HepG2 (cell line): Measurements from ENCODE around the gene UTRN. TPM values are rescaled to one million over a fixed set of nuclear protein-coding genes. Genes with fewer than 3 reads are reported as not detected.

Experiments used
- ELF3 ChIP-seq: IDR thresholded peaks from 2 replicates; pipeline ENCODE4 v1.6.1; 2016; ENCODE audit warnings: missing genetic modification reagents, missing compliant biosample characterization
- FOXA3 ChIP-seq: IDR thresholded peaks from 2 replicates; pipeline ENCODE4 v1.6.1; 2016; ENCODE audit warnings: missing genetic modification reagents, missing compliant biosample characterization
- FOXK1 ChIP-seq: sonication (generic); formaldehyde crosslinking; IDR thresholded peaks from 2 replicates; pipeline ENCODE4 v1.4.0; 2020; ENCODE audit warnings: low read depth, missing genetic modification reagents, borderline replicate concordance
- GABPB1 ChIP-seq: IDR thresholded peaks from 2 replicates; pipeline ENCODE4 v1.6.1; 2016; ENCODE audit warnings: mild to moderate bottlenecking, missing genetic modification reagents, moderate library complexity, missing compliant biosample characterization
- HMG20B ChIP-seq: conservative IDR thresholded peaks from 2 replicates; pipeline ENCODE4 v1.6.1; 2016; ENCODE audit warnings: missing genetic modification reagents, missing compliant biosample characterization
- HOXD1 ChIP-seq: sonication (generic); formaldehyde crosslinking; IDR thresholded peaks from 2 replicates; pipeline ENCODE4 v1.5.0; 2020; ENCODE audit warnings: missing genetic modification reagents
- MEIS2 ChIP-seq: sonication (generic); formaldehyde crosslinking; IDR thresholded peaks from 2 replicates; pipeline ENCODE4 v1.9.0; 2021; ENCODE audit warnings: mild to moderate bottlenecking, missing genetic modification reagents
- PRMT3 ChIP-seq: sonication (generic); formaldehyde crosslinking; IDR thresholded peaks from 2 replicates; pipeline ENCODE4 v1.8.1; 2022; ENCODE audit warnings: low read depth, mild to moderate bottlenecking, moderate library complexity, missing genetic modification reagents, borderline replicate concordance
- RBAK ChIP-seq: sonication (generic); formaldehyde crosslinking; IDR thresholded peaks from 2 replicates; pipeline ENCODE4 v1.5.1; 2020; ENCODE audit warnings: mild to moderate bottlenecking, missing genetic modification reagents
- SMAD9 ChIP-seq: sonication (generic); formaldehyde crosslinking; IDR thresholded peaks from 2 replicates; pipeline ENCODE4 v1.5.1; 2020; ENCODE audit warnings: mild to moderate bottlenecking, missing genetic modification reagents
- SP1 ChIP-seq, 2 experiments: fragments of 450-650 bp in 1 of 2; sonication (generic) in 1 of 2; formaldehyde crosslinking in 1 of 2; IDR thresholded peaks; 2 replicates each; pipeline versions ENCODE4 v1.4.0 to v1.6.1; 2016 to 2020; ENCODE audit warnings: missing genetic modification reagents in 1 of 2
- SP5 ChIP-seq: IDR thresholded peaks from 2 replicates; pipeline ENCODE4 v1.6.1; 2016; ENCODE audit warnings: low read depth, borderline replicate concordance
- SPEN ChIP-seq: sonication (generic); formaldehyde crosslinking; IDR thresholded peaks from 2 replicates; pipeline ENCODE4 v1.5.1; 2020; ENCODE audit warnings: low read depth, mild to moderate bottlenecking, missing genetic modification reagents
- SRSF4 ChIP-seq: fragments of 200-400 bp; formaldehyde crosslinking; IDR thresholded peaks from one replicate; pipeline ENCODE4 v1.6.1; 2018; ENCODE audit warnings: mild to moderate bottlenecking, low read depth, low read length, moderate library complexity; ENCODE audit not compliant: poor library complexity, severe bottlenecking
- SRSF9 ChIP-seq: fragments of 200-400 bp; formaldehyde crosslinking; IDR thresholded peaks from 2 replicates; pipeline ENCODE4 v1.6.1; 2018; ENCODE audit warnings: borderline replicate concordance, mild to moderate bottlenecking, low read depth, low read length; ENCODE audit not compliant: insufficient read depth, poor library complexity, severe bottlenecking
- TBX2 ChIP-seq: sonication (generic); formaldehyde crosslinking; IDR thresholded peaks from 2 replicates; pipeline ENCODE4 v1.5.0; 2020; ENCODE audit warnings: missing genetic modification reagents, mild to moderate bottlenecking, borderline replicate concordance
- THAP11 ChIP-seq: IDR thresholded peaks from 2 replicates; pipeline ENCODE4 v1.6.1; 2016; ENCODE audit warnings: missing biosample characterization, missing genetic modification reagents
- YEATS2 ChIP-seq: sonication (generic); formaldehyde crosslinking; IDR thresholded peaks from 2 replicates; pipeline ENCODE4 v1.4.0; 2020; ENCODE audit warnings: missing genetic modification reagents, borderline replicate concordance
- ZBTB7B ChIP-seq: sonication (generic); formaldehyde crosslinking; IDR thresholded peaks from 2 replicates; pipeline ENCODE4 v1.4.0; 2020; ENCODE audit warnings: missing genetic modification reagents
- ZKSCAN8 ChIP-seq: IDR thresholded peaks from 2 replicates; pipeline ENCODE4 v1.6.1; 2016; ENCODE audit warnings: borderline replicate concordance, missing genetic modification reagents, missing compliant biosample characterization
- ZMYM3 ChIP-seq: sonication (generic); formaldehyde crosslinking; IDR thresholded peaks from 2 replicates; pipeline ENCODE4 v1.5.1; 2020; ENCODE audit warnings: mild to moderate bottlenecking, missing genetic modification reagents
- ZNF138 ChIP-seq: sonication (generic); formaldehyde crosslinking; IDR thresholded peaks from 2 replicates; pipeline ENCODE4 v1.5.0; 2020; ENCODE audit warnings: mild to moderate bottlenecking, low read depth, missing genetic modification reagents
- ZNF224 ChIP-seq: sonication (generic); formaldehyde crosslinking; IDR thresholded peaks from 2 replicates; pipeline ENCODE4 v1.5.0; 2020; ENCODE audit warnings: mild to moderate bottlenecking, missing genetic modification reagents
- ZNF264 ChIP-seq: sonication (generic); formaldehyde crosslinking; IDR thresholded peaks from 2 replicates; pipeline ENCODE4 v1.4.0; 2020; ENCODE audit warnings: missing genetic modification reagents
- ZNF333 ChIP-seq: sonication (generic); formaldehyde crosslinking; IDR thresholded peaks from 2 replicates; pipeline ENCODE4 v1.4.0; 2020; ENCODE audit warnings: mild to moderate bottlenecking, missing genetic modification reagents, borderline replicate concordance
- ZNF577 ChIP-seq: sonication (generic); formaldehyde crosslinking; IDR thresholded peaks from 2 replicates; pipeline ENCODE4 v1.4.0; 2020; ENCODE audit warnings: mild to moderate bottlenecking, low read depth, missing genetic modification reagents, borderline replicate concordance
- ZNF7 ChIP-seq: IDR thresholded peaks from 2 replicates; pipeline ENCODE4 v1.6.1; 2016; ENCODE audit warnings: missing biosample characterization, missing genetic modification reagents
- ZNF777 ChIP-seq: sonication (generic); formaldehyde crosslinking; IDR thresholded peaks from 2 replicates; pipeline ENCODE4 v1.4.0; 2020; ENCODE audit warnings: missing genetic modification reagents
- polyA plus RNA-seq, 8 experiments: library from polyadenylated mRNA; depleted of rRNA in 3 of 8; stranded (reverse) in 7 of 8; unstranded in 1 of 8; fragments of >200 nt; fragmentation: Illumina TruSeq in 4 of 8; extraction: Trizol in 4 of 8; gene quantifications; 2 replicates each; pipeline versions ENCODE4 v1.2.1 to v1.2.3, GENCODE V29; 2011 to 2016; ENCODE audit warnings: low read depth in 4 of 8, missing spikeins in 1 of 8, mixed read lengths in 1 of 8; ENCODE audit not compliant: insufficient read depth in 1 of 8
- total RNA-seq, 5 experiments: library from RNA; depleted of rRNA; stranded (reverse); fragments of >200 nt; fragmentation: Illumina TruSeq; extraction: Trizol; gene quantifications; 2 replicates each; pipeline ENCODE4 v1.2.3, GENCODE V29; 2016; ENCODE audit warnings: low read depth in 1 of 5
- TF ChIP-seq, protein P1 (sequence below): sonication (generic); formaldehyde crosslinking; IDR thresholded peaks from 2 replicates; pipeline ENCODE4 v1.4.0; 2020; ENCODE audit warnings: missing genetic modification reagents, borderline replicate concordance
- TF ChIP-seq, protein P2 (sequence below): sonication (generic); formaldehyde crosslinking; IDR thresholded peaks from 2 replicates; pipeline ENCODE4 v1.8.0; 2022; ENCODE audit warnings: missing genetic modification reagents, low read depth, mild to moderate bottlenecking, borderline replicate concordance

UTRN gene
- total and polyA plus RNA-seq, 2 of the 13 experiments (the other 11 are each of a cell fraction or from before 2014, with no cell fraction given) = 102 to 116 TPM

DNA sequence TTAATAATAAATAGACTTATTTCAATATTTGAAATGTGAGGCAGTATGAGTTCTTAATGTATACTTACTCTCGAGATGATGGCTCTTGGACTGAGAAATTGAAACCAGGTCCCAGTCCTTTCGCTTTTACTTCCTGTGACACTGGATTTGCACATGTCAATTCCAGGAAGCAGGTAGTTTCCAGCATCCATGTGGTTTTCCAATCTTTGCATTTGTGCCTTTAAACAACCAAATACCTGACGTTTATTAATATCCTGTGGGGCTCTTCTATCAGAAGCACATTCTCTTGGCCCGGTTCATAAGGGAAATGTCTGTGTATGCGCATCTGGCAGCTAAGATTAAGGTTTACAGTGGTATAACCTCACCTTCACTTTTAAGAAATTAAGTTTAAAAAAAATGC is 13.1 kb downstream of the UTRN start (continued):
- TF ChIP-seq THAP11 (CRISPR knock-in tag) (no peak), GABPB1 (CRISPR knock-in tag) (peak; percentile 55; the same call in 1 of the 2 replicates), SRSF9 (no peak), SP5 (CRISPR knock-in tag) (no peak), SMAD9 (no peak), ZNF264 (CRISPR knock-in tag) (no peak), SRSF4 (no peak), ZNF138 (CRISPR knock-in tag) (no peak), YEATS2 (CRISPR knock-in tag) (no peak), SP1 (IDR thresholded peaks at IDR 0.05) (no peak), SP1 (CRISPR knock-in tag; IDR thresholded peaks at IDR 0.05) (no peak), HMG20B (CRISPR knock-in tag) (no peak), FOXK1 (CRISPR knock-in tag) (no peak), ZKSCAN8 (CRISPR knock-in tag) (no peak), ELF3 (CRISPR knock-in tag) (0 out of 2 replicates have a peak, but pooled peaks have one; percentile 35), MEIS2 (CRISPR knock-in tag) (no peak), FOXA3 (CRISPR knock-in tag) (no peak), ZNF577 (CRISPR knock-in tag) (no peak), ZMYM3 (CRISPR knock-in tag) (no peak), ZBTB7B (no peak), SPEN (CRISPR knock-in tag) (no peak), TBX2 (CRISPR knock-in tag) (no peak), ZNF333 (CRISPR knock-in tag) (no peak), PRMT3 (CRISPR knock-in tag) (no peak), ZNF224 (CRISPR knock-in tag) (no peak), ZNF777 (CRISPR knock-in tag) (no peak), RBAK (CRISPR knock-in tag) (no peak), ZNF7 (no peak), HOXD1 (CRISPR knock-in tag) (no peak)
- TF ChIP-seq, protein P1, sequence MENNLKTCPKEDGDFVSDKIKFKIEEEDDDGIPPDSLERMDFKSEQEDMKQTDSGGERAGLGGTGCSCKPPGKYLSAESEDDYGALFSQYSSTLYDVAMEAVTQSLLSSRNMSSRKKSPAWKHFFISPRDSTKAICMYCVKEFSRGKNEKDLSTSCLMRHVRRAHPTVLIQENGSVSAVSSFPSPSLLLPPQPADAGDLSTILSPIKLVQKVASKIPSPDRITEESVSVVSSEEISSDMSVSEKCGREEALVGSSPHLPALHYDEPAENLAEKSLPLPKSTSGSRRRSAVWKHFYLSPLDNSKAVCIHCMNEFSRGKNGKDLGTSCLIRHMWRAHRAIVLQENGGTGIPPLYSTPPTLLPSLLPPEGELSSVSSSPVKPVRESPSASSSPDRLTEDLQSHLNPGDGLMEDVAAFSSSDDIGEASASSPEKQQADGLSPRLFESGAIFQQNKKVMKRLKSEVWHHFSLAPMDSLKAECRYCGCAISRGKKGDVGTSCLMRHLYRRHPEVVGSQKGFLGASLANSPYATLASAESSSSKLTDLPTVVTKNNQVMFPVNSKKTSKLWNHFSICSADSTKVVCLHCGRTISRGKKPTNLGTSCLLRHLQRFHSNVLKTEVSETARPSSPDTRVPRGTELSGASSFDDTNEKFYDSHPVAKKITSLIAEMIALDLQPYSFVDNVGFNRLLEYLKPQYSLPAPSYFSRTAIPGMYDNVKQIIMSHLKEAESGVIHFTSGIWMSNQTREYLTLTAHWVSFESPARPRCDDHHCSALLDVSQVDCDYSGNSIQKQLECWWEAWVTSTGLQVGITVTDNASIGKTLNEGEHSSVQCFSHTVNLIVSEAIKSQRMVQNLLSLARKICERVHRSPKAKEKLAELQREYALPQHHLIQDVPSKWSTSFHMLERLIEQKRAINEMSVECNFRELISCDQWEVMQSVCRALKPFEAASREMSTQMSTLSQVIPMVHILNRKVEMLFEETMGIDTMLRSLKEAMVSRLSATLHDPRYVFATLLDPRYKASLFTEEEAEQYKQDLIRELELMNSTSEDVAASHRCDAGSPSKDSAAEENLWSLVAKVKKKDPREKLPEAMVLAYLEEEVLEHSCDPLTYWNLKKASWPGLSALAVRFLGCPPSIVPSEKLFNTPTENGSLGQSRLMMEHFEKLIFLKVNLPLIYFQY = no peak
- TF ChIP-seq, protein P2, sequence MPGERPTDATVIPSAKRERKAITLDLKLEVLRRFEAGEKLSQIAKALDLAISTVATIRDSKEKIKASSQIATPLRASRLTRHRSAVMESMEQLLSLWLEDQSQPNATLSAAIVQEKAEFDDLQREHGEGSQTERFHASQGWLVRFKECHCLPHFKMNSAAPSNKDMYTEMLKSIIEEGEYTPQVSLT (CRISPR knock-in tag) = no peak
